Measurements from ENCODE around the gene PAPPA2.
A peak's percentile ranks its signal among the peaks of the same experiment; 100 is the strongest.
"Not testable (repeated sequence)": the region's sequence is repeated elsewhere in the genome, so short reads cannot be mapped to it uniquely, and the experiment has no call there.

The PAPPA2 gene

DNA sequence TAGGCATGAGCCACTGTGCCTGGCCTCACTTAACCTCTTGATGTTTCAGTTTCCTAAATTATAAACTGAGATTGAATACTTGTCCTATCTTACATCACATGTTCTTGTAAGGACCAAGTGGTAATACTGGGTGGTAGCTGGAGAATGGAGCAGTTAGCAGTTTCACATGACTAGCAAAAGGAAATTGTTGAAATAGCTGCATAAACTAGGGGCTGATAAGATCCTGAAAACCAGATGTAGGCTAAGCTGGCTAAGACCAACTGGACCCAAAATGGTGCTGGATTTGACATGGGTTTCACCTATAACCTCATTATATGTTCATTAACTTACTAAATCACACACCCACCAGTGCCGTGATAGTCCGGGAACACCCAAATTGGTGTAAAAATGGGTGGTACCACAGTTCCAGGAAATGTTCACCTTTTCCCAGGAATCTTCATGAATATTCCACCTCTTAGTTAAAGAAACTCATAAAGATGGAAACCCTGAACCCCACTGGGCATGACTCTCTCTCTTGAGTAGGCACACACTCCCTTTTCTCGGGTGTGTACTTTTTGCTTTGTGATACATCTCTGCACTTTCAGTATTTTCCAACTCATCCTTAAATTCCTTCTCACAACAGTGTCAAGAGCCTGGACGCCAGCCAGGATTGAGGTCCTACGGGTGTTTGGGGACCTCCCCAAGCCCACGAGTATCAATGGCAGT lies at the start of gene PAPPA2:
PAPPA2 (plus strand) TSS at position 502 of the 705 bp plus-strand sequence. CDS start 93,148 bp downstream, outside the sequence.
- DNase-seq, result no peak

DNA sequence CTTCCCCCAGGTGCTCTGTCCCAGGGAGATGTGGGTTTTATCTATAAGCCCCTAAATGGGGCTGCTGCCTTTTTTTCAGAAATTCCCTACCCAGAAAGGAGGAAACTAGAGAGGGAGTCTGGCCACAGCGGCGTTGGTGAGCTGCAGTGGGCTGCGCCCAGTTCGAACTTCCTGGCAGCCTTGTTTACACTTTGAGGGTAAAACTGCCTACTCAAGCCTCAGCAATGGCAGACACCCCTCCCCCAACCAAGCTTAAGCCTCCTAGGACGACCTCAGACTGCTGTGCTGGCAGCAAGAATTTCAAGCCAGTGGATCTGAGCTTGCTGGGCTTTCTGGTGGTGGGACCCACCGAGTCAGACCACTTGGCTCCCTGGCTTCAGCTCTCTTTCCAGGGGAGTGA lies 46.2 kb upstream of the PAPPA2 start:
- DNase-seq, result no peak

DNA sequence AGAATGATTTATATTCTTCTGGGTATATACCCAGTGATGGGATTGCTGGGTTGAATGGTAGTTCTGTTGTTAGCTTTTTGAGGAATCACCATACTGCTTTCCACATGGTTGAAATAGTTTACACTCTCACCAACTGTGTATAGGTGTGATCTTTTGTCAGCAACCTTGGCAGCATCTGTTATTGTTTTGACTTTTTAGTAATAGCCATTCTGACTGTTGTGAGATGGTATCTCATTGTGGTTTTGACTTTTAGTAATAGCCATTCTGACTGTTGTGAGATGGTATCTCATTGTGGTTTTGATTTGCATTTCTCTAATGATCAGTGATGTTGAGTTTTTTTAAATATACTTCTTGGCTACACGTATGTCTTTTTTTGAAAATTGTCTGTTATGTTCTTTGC lies 43.4 kb upstream of the PAPPA2 start:
- DNase-seq, result not testable (repeated sequence)

- DNase-seq, result no peak
These were observed 28.7 kb upstream of the PAPPA2 start for GRCh38 chr1:176434234-176434633.

DNA sequence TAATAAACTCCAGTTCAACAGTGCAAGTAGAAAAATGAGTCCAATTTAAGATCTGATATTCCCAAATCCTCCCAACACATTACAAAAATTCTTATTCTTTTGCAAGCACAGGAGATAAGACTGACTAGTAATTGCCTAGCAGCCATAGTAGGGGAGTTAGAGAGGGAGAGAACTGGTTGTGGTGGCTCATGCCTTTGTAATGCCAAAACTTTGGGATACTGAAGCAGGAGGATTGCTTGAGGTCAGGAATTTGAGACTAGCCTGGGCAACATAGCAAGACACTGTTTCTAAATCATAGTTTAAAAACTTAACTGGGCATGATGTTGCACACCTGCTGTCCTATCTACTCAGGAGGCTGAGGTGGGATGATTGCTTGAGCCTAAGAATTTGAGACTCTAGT lies 26.7 kb upstream of the PAPPA2 start:
- DNase-seq, result no peak

GRCh38 chr1:176440176-176440575 lies 22.8 kb upstream of the PAPPA2 start:
- no peak for DNase-seq

- DNase-seq, result no peak
These were observed 18.7 kb upstream of the PAPPA2 start for GRCh38 chr1:176444286-176444685.

DNA sequence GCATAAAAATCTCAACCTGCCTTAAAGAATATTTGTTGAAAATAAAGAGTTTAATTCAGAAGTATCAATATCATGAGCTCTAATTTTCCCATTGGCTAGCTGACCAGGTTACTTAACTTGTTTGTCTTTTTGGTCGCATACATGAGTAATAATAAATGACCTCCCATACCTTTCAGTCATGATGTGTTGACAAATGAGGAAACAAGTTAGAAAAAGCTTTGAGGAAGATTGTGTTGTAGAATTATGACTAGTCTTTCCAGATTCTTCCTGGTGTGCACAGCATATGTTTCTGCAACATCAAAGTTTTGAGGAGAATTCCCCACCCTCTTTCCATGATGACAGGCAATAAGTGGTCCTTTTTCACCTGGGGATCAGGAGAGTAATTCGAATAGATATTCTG lies 17.6 kb upstream of the PAPPA2 start:
- no peak for DNase-seq

DNA sequence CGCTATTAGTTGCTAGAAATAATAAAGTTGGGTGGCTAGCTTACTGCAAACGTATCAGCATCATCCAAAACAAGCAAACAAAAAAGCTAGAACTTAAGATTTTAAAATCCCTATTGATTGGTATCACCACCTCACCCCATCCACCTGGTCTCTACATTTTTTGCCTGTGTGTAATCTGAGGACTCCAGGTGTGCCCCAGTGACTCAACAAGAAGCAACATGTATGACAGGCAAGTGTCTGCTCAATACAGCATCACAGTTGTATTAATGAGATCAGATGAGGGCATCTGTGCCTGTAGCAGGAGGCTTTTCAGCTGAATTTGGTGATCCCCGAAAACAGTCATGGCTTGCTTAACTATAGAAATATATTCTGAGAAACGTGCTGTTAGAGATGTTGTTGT lies 14.6 kb upstream of the PAPPA2 start:
- no peak for DNase-seq

DNA sequence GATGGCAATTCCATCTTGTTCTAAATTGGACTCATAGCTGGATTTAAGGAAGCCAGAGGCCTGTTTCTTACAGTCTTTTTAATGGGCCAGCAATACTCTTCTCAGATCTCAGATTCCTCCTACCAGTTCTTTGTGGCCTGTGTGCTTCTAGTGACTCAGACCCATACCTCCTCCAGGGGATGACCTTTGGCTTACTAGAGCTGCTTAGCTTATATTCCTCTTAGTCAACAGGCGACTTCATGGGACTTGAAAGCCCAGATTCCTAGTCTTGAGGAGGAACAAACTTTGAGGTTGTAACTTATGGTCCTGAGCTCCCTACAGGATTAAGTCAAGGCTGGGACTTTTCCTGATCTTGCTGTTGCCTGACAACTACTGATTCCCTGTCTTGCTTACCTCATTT lies 12.4 kb upstream of the PAPPA2 start:
- DNase-seq, result no peak

- DNase-seq, result not testable (repeated sequence)
These were observed 11.2 kb upstream of the PAPPA2 start for GRCh38 chr1:176451741-176452140.

- no peak for DNase-seq
These were observed 6.2 kb upstream of the PAPPA2 start for GRCh38 chr1:176456795-176457194.

DNA sequence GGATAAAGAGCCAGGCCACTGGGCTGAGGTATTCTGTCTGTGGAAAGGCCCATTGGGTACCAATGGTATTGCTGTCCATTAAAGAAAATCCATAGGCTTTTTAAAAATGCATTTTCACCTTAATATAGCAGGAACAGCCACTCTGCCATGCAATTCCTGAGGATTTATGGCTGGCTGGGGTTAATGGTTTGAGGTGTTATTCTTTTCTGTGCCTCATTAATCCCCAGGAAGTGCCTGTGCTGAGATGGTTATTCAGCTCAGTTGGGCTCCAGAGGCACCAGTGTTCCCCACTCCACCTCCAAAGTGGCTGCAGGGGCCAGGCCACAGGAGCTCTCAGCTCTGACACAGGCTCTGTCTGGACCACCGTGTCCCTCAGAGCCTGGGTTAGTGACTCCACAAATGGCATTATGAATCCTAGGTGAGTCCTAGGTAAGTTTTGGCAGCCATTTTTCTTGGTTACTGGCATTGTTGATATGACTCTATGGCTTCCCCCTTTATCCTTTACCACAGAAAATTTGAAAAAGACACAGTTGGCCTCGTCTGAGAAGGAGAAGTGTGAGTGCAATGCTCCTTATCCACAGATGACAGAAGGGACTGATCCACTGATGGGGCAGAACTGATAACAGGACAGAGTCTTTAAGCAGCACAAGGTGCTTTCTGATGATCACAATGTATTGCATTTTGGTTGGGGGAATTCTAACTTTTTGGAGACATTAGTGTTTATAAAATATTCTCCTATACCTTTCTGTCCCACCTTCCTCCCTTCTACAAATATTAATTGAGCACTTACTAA lies 2.2 kb upstream of the PAPPA2 start:
- DNase-seq, result no peak

DNA sequence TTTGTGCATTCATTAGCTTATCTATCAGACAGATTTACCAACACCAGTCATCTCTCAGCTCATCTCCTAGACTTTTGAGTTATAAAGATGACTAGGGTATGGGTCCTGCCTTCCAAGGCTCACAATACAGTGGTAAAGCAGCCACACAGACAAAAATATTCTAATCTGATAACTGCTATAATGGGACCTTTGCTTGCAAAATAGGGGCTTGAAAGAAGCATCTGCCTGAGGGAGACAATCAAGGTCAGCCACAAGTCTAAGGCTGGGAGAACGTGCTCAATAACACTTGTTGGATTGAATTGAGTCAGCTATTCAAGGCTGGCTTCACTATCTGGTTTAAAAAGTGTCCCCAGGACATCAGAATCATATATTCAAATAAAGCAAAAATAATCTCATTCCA lies 1.4 kb upstream of the PAPPA2 start:
- DNase-seq, result no peak

DNA sequence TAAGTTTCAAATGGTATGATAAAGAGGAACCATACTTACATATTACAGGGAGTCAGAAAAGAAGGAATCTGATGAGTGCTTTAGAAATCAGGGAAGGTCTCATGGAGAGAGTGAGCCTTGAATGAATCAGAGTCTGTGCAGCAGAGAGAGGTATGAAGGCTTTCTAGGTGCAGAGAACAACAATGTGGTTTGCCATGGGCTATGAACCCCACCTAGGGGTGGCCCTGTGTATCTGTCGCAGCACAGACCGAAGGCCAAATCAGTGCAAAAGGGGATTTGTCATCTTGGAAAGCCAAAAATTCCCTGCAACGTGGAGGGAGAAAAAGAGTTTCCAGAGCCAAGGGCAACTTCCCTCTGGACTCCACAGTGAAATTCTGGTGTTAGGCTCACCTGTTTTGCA lies 3.5 kb downstream of the PAPPA2 start:
- DNase-seq, result no peak

- DNase-seq, result no peak
These were observed 6.6 kb downstream of the PAPPA2 start for GRCh38 chr1:176469450-176470010.

GRCh38 chr1:176471338-176472121 lies 8.6 kb downstream of the PAPPA2 start:
- no peak for DNase-seq

GRCh38 chr1:176479971-176480370 lies 17.0 kb downstream of the PAPPA2 start:
- peak; percentile 52 for DNase-seq

DNA sequence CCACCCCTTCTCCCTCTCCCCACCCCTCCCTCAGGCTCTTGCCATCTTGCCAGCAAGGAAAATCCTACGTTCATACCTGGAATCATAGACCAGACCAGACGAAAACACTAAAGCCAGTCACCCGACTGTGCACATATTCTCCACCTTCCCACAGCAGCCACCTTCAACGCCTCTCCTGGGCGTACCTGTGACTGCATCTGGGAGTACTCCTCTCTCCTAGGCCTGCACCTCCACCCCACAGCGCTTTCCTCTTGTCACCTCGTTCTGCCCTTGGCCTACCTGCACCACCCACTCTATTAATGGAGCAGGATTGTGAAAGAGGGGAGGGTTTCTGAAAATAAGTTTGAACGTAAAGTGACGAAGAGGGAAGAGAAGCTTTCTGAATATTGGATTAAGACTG lies 17.8 kb downstream of the PAPPA2 start:
- DNase-seq, result no peak

DNA sequence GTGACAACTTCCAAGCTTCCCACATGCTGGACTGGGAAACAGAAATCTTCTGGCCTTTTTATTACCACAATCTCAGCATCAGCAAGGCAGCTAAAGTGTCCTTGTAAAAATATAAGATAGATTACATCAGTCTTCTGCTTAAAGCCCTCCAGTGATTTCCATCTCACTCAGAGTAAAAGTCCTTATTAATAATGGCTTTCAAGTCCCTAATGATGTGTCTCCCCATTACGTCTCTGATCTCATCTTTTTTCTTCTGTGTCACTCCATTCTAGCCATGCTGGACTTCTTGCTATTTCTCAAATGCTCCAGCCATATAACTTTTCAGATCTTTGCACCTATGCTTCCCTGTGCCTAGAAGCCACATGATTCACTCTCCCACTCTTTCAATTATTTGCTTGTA lies 22.1 kb downstream of the PAPPA2 start:
- DNase-seq, result no peak

DNA sequence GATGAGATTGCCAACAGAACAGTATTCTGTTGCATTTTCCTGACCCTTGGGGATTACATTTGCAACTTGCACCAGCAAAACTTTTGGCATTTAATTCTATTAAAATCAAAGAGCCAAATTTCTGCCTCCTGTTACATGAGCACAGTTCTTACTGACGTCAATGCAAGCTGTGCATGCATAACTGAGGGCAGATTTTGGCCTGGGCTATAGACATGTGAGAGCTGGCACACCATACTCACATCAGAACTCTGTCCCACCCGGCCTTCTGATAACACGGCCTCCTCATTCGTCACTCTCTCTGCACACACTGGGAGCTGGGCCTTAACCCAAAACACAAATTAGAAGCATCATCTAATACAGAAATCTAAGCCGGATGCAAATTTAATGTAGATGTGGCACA lies 31.5 kb downstream of the PAPPA2 start:
- DNase-seq, result no peak

- DNase-seq, result no peak
These were observed 36.7 kb downstream of the PAPPA2 start for GRCh38 chr1:176499671-176500070.

DNA sequence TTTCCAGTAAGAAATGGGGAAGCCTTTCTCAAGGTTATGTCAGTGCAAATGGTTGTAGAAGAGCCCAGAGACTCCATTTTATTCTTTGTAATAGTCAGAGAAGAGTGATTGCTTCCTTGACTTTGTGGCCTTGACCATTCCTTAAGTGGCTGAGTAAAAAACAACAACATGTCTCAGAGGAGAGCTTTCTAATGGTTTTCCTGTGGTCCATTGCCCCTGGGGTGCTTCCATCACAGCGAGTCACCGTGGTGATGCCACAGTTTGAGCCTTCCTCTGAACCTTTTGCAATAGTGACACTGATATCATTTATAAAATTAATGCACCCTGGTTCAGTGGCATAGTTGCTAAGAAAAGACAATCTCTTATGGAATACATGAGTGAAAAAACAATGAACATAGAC lies 38.6 kb downstream of the PAPPA2 start:
- DNase-seq, result no peak
